Neural progenitor cell (in vitro differentiated cells): ENCODE results near the gene MDC1. TPM values are rescaled to one million over a fixed set of nuclear protein-coding genes. Genes with fewer than 3 reads are reported as not detected.
A peak's percentile ranks its signal among the peaks of the same experiment; 100 is the strongest.

Source experiments
- DNase-seq: peaks from one replicate; pipeline ENCODE4 v3.0.0-alpha.2; 2016; ENCODE audit warnings: low spot score
- H2AFZ ChIP-seq: fragments of 200-600 bp; sonication (generic); replicated peaks from 2 replicates; pipeline ENCODE4 v1.6.1; 2016; ENCODE audit warnings: antibody characterized with exemption
- H3F3A ChIP-seq: fragments of 200-600 bp; sonication (generic); 2 replicates; pipeline ENCODE4 v1.6.1; 2016; ENCODE audit warnings: antibody characterized with exemption, low read depth
- H3K27ac ChIP-seq: fragments of 200-600 bp; sonication (generic); 2 replicates; pipeline ENCODE4 v1.5.1; 2016; ENCODE audit warnings: mild to moderate bottlenecking
- H3K27me3 ChIP-seq: fragments of 200-600 bp; sonication (generic); 2 replicates; pipeline ENCODE4 v1.6.1; 2016; ENCODE audit warnings: mild to moderate bottlenecking, moderate library complexity
- H3K36me3 ChIP-seq: fragments of 200-600 bp; sonication (generic); 2 replicates; pipeline ENCODE4 v1.5.1; 2016
- H3K4me1 ChIP-seq: fragments of 200-600 bp; sonication (generic); 2 replicates; pipeline ENCODE4 v1.6.1; 2016; ENCODE audit warnings: mixed run types
- H3K4me2 ChIP-seq: fragments of 200-600 bp; sonication (generic); 2 replicates; pipeline ENCODE4 v1.6.1; 2016
- H3K4me3 ChIP-seq: fragments of 200-600 bp; sonication (generic); 2 replicates; pipeline ENCODE4 v1.5.1; 2016
- H3K79me2 ChIP-seq: fragments of 200-600 bp; sonication (generic); 2 replicates; pipeline ENCODE4 v1.6.1; 2016; ENCODE audit warnings: low read depth
- H3K9ac ChIP-seq: fragments of 200-600 bp; sonication (generic); 2 replicates; pipeline ENCODE4 v1.6.1; 2016
- H3K9me3 ChIP-seq: fragments of 200-600 bp; sonication (generic); 2 replicates; pipeline ENCODE4 v1.5.1; 2016; ENCODE audit warnings: low read depth
- H4K20me1 ChIP-seq: fragments of 200-600 bp; sonication (generic); 2 replicates; pipeline ENCODE4 v1.6.1; 2016; ENCODE audit warnings: low read depth
- H3K27ac Mint-ChIP-seq: 3 replicates; pipeline ENCODE4 v1.8.0; 2021; ENCODE audit warnings: mixed read lengths
- H3K27me3 Mint-ChIP-seq: 2 replicates; pipeline ENCODE4 v1.8.0; 2022; ENCODE audit warnings: low read depth, mild to moderate bottlenecking, inconsistent platforms, moderate library complexity, mixed read lengths; ENCODE audit not compliant: insufficient read depth
- H3K36me3 Mint-ChIP-seq: 3 replicates; pipeline ENCODE4 v1.8.0; 2021; ENCODE audit warnings: mixed read lengths
- H3K4me1 Mint-ChIP-seq: 3 replicates; pipeline ENCODE4 v1.8.0; 2021; ENCODE audit warnings: mixed read lengths
- H3K4me3 Mint-ChIP-seq: 3 replicates; pipeline ENCODE4 v1.8.0; 2021; ENCODE audit warnings: mild to moderate bottlenecking, moderate library complexity, mixed read lengths
- H3K9me3 Mint-ChIP-seq: 3 replicates; pipeline ENCODE4 v1.8.0; 2020; ENCODE audit warnings: mixed read lengths
- CTCF ChIP-seq: fragments of 200-600 bp; sonication (generic); IDR thresholded peaks from 2 replicates; pipeline ENCODE4 v1.5.1; 2017; ENCODE audit warnings: antibody characterized with exemption, mild to moderate bottlenecking
- EZH2 ChIP-seq: fragments of 200-600 bp; sonication (generic); IDR thresholded peaks from 2 replicates; pipeline ENCODE4 v1.6.1; 2017; ENCODE audit warnings: antibody characterized with exemption, mild to moderate bottlenecking, moderate library complexity
- EZH2phosphoT487 ChIP-seq: fragments of 200-600 bp; sonication (generic); IDR thresholded peaks from 2 replicates; pipeline ENCODE4 v1.6.1; 2017; ENCODE audit warnings: antibody characterized with exemption
- total RNA-seq: library from RNA; depleted of rRNA; stranded (reverse); fragments of >200 nt; gene quantifications from 2 replicates; pipeline ENCODE4 v1.2.3, GENCODE V29; 2015; ENCODE audit warnings: low replicate concordance

Gene MDC1
- total RNA-seq, 1 donor from 2014 or later, result 22.6 TPM

GRCh38 chr6:30705620-30706019 is 11.5 kb downstream of the MDC1 start:
- Histone ChIP-seq H3K27ac (no peak overlapping the region), H3K79me2 (no peaks in the 10 kb centered on the region), H3K9ac (no peak overlapping the region), H2AFZ (no peak overlapping the region), H3K27me3 (no peaks in the 10 kb centered on the region), H3K36me3 (no peaks in the 10 kb centered on the region), H4K20me1 (no peaks in the 10 kb centered on the region), H3K4me3 (no peak overlapping the region), H3K4me2 (no peak overlapping the region), H3K9me3 (no peaks in the 10 kb centered on the region), H3F3A (no peaks in the 10 kb centered on the region), H3K4me1 (no peaks in the 10 kb centered on the region)
- Mint-ChIP-seq H3K9me3 (no peaks in the 10 kb centered on the region), H3K4me3 (no peak overlapping the region), H3K27ac (peak overlapping the region; percentile 10), H3K4me1 (no peaks in the 10 kb centered on the region), H3K36me3 (peaks cover 60% of the 10 kb centered on the region), H3K27me3 (peaks cover 5% of the 10 kb centered on the region)
- TF ChIP-seq EZH2phosphoT487 (no peak), CTCF (no peak), EZH2 (no peak)
- DNase-seq, result no peak

DNA sequence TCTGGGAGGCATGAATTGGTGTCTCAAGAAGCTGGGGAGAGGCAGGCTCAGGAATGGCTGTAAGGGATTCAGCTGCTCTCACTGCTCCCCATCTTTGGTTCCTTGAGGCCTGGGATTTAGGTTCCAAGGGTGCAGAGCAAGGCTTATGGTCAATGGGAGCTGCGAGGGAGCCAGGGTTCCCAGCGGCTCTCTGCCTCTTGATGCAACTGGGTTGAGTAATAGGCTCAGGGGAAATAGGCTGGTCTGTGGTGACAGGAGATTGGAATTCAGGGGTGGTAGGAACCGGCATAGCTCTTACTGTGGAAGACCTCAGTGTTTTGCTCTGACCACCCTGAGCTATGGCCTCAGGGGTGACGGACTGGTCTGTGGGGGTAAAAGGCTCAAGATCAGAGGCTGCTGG is 13.3 kb downstream of the MDC1 start:
- no peaks in the 10 kb centered on the region for H3K4me1 ChIP-seq
- no peak overlapping the region for H3K4me2 ChIP-seq
- no peaks in the 10 kb centered on the region for H3K27me3 ChIP-seq
- H3K36me3 ChIP-seq, result no peaks in the 10 kb centered on the region
- no peak overlapping the region for H2AFZ ChIP-seq
- no peak for DNase-seq
- Mint-ChIP-seq H3K27ac (peak overlapping the region; percentile 61), H3K4me1 (no peaks in the 10 kb centered on the region), H3K4me3 (no peak overlapping the region), H3K36me3 (peaks cover 62% of the 10 kb centered on the region), H3K27me3 (peaks cover 5% of the 10 kb centered on the region), H3K9me3 (no peaks in the 10 kb centered on the region)
- H3F3A ChIP-seq, result no peaks in the 10 kb centered on the region
- H4K20me1 ChIP-seq, result no peaks in the 10 kb centered on the region
- H3K4me3 ChIP-seq, result no peak overlapping the region
- no peak overlapping the region for H3K9ac ChIP-seq
- TF ChIP-seq EZH2phosphoT487, result no peak
- TF ChIP-seq EZH2, result no peak
- no peak for TF ChIP-seq CTCF
- H3K79me2 ChIP-seq, result no peaks in the 10 kb centered on the region
- H3K9me3 ChIP-seq, result no peaks in the 10 kb centered on the region
- no peak overlapping the region for H3K27ac ChIP-seq

GRCh38 chr6:30703011-30703410 is 14.1 kb downstream of the MDC1 start:
- no peak overlapping the region for H3K4me2 ChIP-seq
- no peaks in the 10 kb centered on the region for H3K27me3 ChIP-seq
- H3K36me3 ChIP-seq, result no peaks in the 10 kb centered on the region
- no peak overlapping the region for H3K27ac ChIP-seq
- H3K4me1 ChIP-seq, result no peaks in the 10 kb centered on the region
- H2AFZ ChIP-seq, result no peak overlapping the region
- H3K9me3 Mint-ChIP-seq, result no peaks in the 10 kb centered on the region
- no peaks in the 10 kb centered on the region for H4K20me1 ChIP-seq
- H3K4me3 ChIP-seq, result no peak overlapping the region
- H3K4me1 Mint-ChIP-seq, result no peaks in the 10 kb centered on the region
- TF ChIP-seq EZH2 (no peak), EZH2phosphoT487 (no peak), CTCF (no peak)
- no peaks in the 10 kb centered on the region for H3F3A ChIP-seq
- H3K4me3 Mint-ChIP-seq, result no peak overlapping the region
- no peak overlapping the region for H3K9ac ChIP-seq
- DNase-seq, result no peak
- H3K9me3 ChIP-seq, result no peaks in the 10 kb centered on the region
- peaks cover 3% of the 10 kb centered on the region for H3K27me3 Mint-ChIP-seq
- no peaks in the 10 kb centered on the region for H3K79me2 ChIP-seq
- H3K27ac Mint-ChIP-seq, result peak overlapping the region; percentile 31
- H3K36me3 Mint-ChIP-seq, result peaks cover 58% of the 10 kb centered on the region
